HepG2 (cell line): Measurements from ENCODE around the gene CASP12. TPM values are rescaled to one million over a fixed set of nuclear protein-coding genes. Genes with fewer than 3 reads are reported as not detected.

ENCODE experiments used
- ATAC-seq: fragments of 200-7000 bp; cut with Tn5 transposase; 3 replicates; pipeline ENCODE4 v1.9.1; 2020; ENCODE audit warnings: mild to moderate bottlenecking, moderate library complexity
- BruUV-seq: library from RNA; stranded (reverse); fragments of 400-500 nt; replicated peaks from 2 replicates; lab custom pipeline; 2021; lab: Mats Ljungman, UMichigan
- CTCF ChIA-PET: fragments of 300-600 bp; formaldehyde crosslinking; extraction: SDS; loops from one replicate; lab custom pipeline; 2021; ENCODE audit warnings: low total read pairs, inconsistent platforms, low intra/inter-chr PET ratio; lab: Yijun Ruan, JAX
- POLR2A ChIA-PET: fragments of 350-600 bp; sonication (Branson Sonifier 250); formaldehyde crosslinking; loops from one replicate; lab custom pipeline; 2020; ENCODE audit warnings: antibody characterized with exemption, inconsistent platforms; lab: Yijun Ruan, JAX
- DNase-seq: peaks from one replicate; pipeline ENCODE4 v3.0.0-alpha.2; 2015; ENCODE audit warnings: low spot score
- FAIRE-seq: peaks from 3 replicates; lab custom pipeline; 2011; peaks lifted over from hg19 to GRCh38; lab: Jason Lieb, UNC
- H2AFZ ChIP-seq: one replicate; pipeline ENCODE4 v1.6.1; 2011; ENCODE audit warnings: low read length, inconsistent platforms
- H3K27ac ChIP-seq: fragments of 300-600 bp; 3 replicates; pipeline ENCODE4 v1.8.0; 2011; ENCODE audit warnings: mixed run types, mild to moderate bottlenecking, mixed read lengths, low read length, inconsistent platforms; ENCODE audit not compliant: insufficient read depth; ENCODE audit errors: extremely low read length
- H3K27me3 ChIP-seq, 2 experiments: fragments of 200-600 bp in 1 of 2; 2 replicates in 1 of 2; 3 replicates in 1 of 2; pipeline versions ENCODE4 v1.6.0 to v1.8.0; 2011; ENCODE audit warnings: low read length in 2 of 2, mild to moderate bottlenecking in 2 of 2, moderate library complexity in 2 of 2, inconsistent platforms in 1 of 2; ENCODE audit not compliant: insufficient read depth in 2 of 2, control insufficient read depth in 1 of 2
- H3K36me3 ChIP-seq, 2 experiments: fragments of 200-600 bp in 1 of 2; replicated peaks in 1 of 2; 2 replicates in 1 of 2; 3 replicates in 1 of 2; pipeline versions ENCODE4 v1.5.1 to v1.8.0; 2011; ENCODE audit warnings: low read length in 2 of 2, inconsistent platforms in 1 of 2; ENCODE audit not compliant: insufficient read depth in 2 of 2, control insufficient read depth in 1 of 2
- H3K4me1 ChIP-seq: 2 replicates; pipeline ENCODE4 v1.5.1; 2012; ENCODE audit warnings: low read length, inconsistent platforms; ENCODE audit not compliant: insufficient read depth
- H3K4me2 ChIP-seq: 2 replicates; pipeline ENCODE4 v1.6.0; 2011; ENCODE audit warnings: low read depth, low read length, inconsistent platforms
- H3K4me3 ChIP-seq, 3 experiments: fragments of 200-600 bp in 1 of 3; sonication (generic), shearing (Covaris generic) in 1 of 3; replicated peaks in 1 of 3; 2 replicates each; pipeline ENCODE4 v1.5.1; 2011 to 2016; ENCODE audit warnings: low read length in 3 of 3, inconsistent platforms in 2 of 3, low read depth in 2 of 3, mild to moderate bottlenecking in 2 of 3, control low read depth in 1 of 3, mixed read lengths in 1 of 3; ENCODE audit not compliant: insufficient read depth in 1 of 3
- H3K79me2 ChIP-seq: one replicate; pipeline ENCODE4 v1.6.1; 2011; ENCODE audit warnings: low read length, inconsistent platforms; ENCODE audit not compliant: insufficient read depth
- H3K9ac ChIP-seq: 2 replicates; pipeline ENCODE4 v1.6.0; 2011; ENCODE audit warnings: mild to moderate bottlenecking, low read depth, low read length, inconsistent platforms; ENCODE audit not compliant: insufficient read depth
- H3K9me3 ChIP-seq: 2 replicates; pipeline ENCODE4 v1.5.1; 2012; ENCODE audit warnings: mild to moderate bottlenecking, low read length
- H4K20me1 ChIP-seq: 2 replicates; pipeline ENCODE4 v1.6.0; 2011; ENCODE audit warnings: inconsistent platforms, mild to moderate bottlenecking, low read length, moderate library complexity; ENCODE audit not compliant: insufficient read depth
- ATF7 ChIP-seq, 2 experiments: fragments of 450-650 bp in 1 of 2; sonication (generic) in 1 of 2; formaldehyde crosslinking in 1 of 2; IDR thresholded peaks; 2 replicates each; pipeline versions ENCODE4 v1.4.0 to v1.6.1; 2016 to 2020; ENCODE audit warnings: antibody characterized with exemption in 1 of 2, mild to moderate bottlenecking in 1 of 2, missing genetic modification reagents in 1 of 2
- ZBTB1 ChIP-seq: sonication (generic); formaldehyde crosslinking; IDR thresholded peaks from 2 replicates; pipeline ENCODE4 v1.4.0; 2020; ENCODE audit warnings: missing genetic modification reagents, borderline replicate concordance
- ZNF264 ChIP-seq: sonication (generic); formaldehyde crosslinking; IDR thresholded peaks from 2 replicates; pipeline ENCODE4 v1.4.0; 2020; ENCODE audit warnings: missing genetic modification reagents
- WGBS: methylation state at CpG from one replicate; pipeline ENCODE4 v1.1.6; 2017; ENCODE audit warnings: low lambda C conversion rate; 5-methylcytosine and 5-hydroxymethylcytosine counted together
- in situ Hi-C: cut with HindIII; loops from 2 replicates; pipeline ENCODE4 v1.10.0; 2017; ENCODE audit warnings: low pct_unique_long_range_greater_than_20kb; ENCODE audit not compliant: extremely low pct_ligation_motif_present
- intact Hi-C: fragments of 100-400 bp; cut with micrococcal nuclease; formaldehyde crosslinking; loops from one replicate; pipeline ENCODE4 v1.10.0; 2022; ENCODE audit not compliant: unreplicated experiment
- polyA plus RNA-seq, 8 experiments: library from polyadenylated mRNA; depleted of rRNA in 3 of 8; stranded (reverse) in 7 of 8; unstranded in 1 of 8; fragments of >200 nt; fragmentation: Illumina TruSeq in 4 of 8; extraction: Trizol in 4 of 8; gene quantifications; 2 replicates each; pipeline versions ENCODE4 v1.2.1 to v1.2.3, GENCODE V29; 2011 to 2016; ENCODE audit warnings: low read depth in 4 of 8, missing spikeins in 1 of 8, mixed read lengths in 1 of 8; ENCODE audit not compliant: insufficient read depth in 1 of 8
- total RNA-seq, 5 experiments: library from RNA; depleted of rRNA; stranded (reverse); fragments of >200 nt; fragmentation: Illumina TruSeq; extraction: Trizol; gene quantifications; 2 replicates each; pipeline ENCODE4 v1.2.3, GENCODE V29; 2016; ENCODE audit warnings: low read depth in 1 of 5

CASP12 gene
- total and polyA plus RNA-seq, 2 of the 13 experiments (the other 11 are each of a cell fraction or from before 2014, with no cell fraction given) = not detected

DNA sequence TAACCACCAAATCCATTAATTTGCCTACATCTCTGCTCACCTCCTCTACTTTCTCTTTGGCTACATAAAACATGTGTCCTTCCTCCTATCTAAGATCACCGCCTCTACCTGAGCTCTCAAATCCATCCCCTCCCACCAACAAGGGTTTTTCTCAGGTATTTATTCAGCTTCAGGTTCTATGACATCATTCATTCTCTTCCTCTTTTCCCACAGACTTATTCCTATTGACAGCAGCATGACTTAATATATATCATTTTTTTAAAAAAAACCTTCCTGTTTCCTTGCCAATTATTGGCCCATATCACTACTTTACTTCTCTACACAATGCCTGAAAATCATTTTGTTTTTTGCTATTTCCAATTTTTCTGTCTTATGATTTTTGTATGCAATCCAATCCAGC lies 4.4 kb downstream of the CASP12 start:
- Histone ChIP-seq H3K4me1 (no peaks in the 10 kb centered on the region), H3K36me3 (no peaks in the 10 kb centered on the region), H3K27me3 (no peaks in the 10 kb centered on the region), H3K4me2 (no peak overlapping the region), H2AFZ (no peak overlapping the region)
- POLR2A ChIA-PET = no interaction called here
- in situ Hi-C loops = no loop called here
- WGBS = 2% methylated on average over 1 of the region's 1 CpG
- intact Hi-C loops = no loop called here
- no peak for TF ChIP-seq ZNF264 (CRISPR knock-in tag)
- TF ChIP-seq ATF7 (IDR thresholded peaks at IDR 0.05) = peak; percentile 71
- TF ChIP-seq ATF7 (CRISPR knock-in tag; IDR thresholded peaks at IDR 0.05) = no peak
- TF ChIP-seq, all 625 proteins: peak for 1
- DNase-seq (no peak), ATAC-seq (no peak), FAIRE-seq (no peak)
- BruUV-seq = no TSS peak
- no peak overlapping the region for H3K9ac ChIP-seq
- H4K20me1 ChIP-seq = no peaks in the 10 kb centered on the region
- CTCF ChIA-PET = no interaction called here
- H3K27ac ChIP-seq = no peak overlapping the region
- no peaks in the 10 kb centered on the region for H3K79me2 ChIP-seq
- H3K9me3 ChIP-seq = no peaks in the 10 kb centered on the region
- no peak overlapping the region for H3K4me3 ChIP-seq

DNA sequence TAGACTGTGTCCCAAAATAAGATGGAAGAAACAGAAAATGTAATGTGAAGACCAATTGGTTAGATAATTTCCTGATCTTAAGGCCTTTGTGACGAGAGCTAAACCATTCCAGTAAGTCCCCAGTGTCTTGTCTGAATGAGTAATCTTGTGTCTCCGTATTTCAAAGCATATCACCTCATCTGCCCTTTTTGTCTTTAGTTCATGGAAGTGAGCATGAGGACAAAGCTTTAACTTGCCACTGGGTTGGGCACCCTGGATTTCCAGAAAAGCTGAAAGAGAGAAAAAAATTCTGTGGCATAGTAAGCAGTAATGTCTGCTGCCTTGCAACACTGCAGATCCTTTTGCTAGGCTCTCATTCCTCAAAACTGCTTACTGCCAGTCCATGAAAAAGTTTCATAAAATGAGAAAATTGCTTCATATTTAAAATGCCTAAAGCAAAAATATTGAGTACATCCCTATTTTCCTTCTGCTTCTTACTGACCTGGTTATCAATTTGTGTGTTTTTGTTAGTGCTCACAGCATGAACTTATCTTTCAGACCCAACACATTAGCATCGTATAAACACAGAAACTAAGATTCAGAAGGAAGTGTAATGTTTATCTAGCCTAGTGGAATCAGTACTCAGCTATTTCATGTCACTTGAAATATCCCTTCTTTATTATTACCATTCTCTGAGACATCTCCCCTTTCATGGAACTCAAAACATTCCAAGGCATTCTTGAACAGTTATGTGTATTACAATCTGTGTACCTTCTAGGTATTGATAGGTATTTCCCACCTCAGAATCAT lies 5.3 kb downstream of the CASP12 start:
- in situ Hi-C loops = no loop called here
- Histone ChIP-seq H3K4me1 (no peaks in the 10 kb centered on the region), H4K20me1 (no peaks in the 10 kb centered on the region), H3K36me3 (no peaks in the 10 kb centered on the region), H2AFZ (no peak overlapping the region), H3K79me2 (no peaks in the 10 kb centered on the region), H3K4me2 (no peak overlapping the region), H3K27me3 (no peaks in the 10 kb centered on the region), H3K9me3 (no peaks in the 10 kb centered on the region), H3K4me3 (no peak overlapping the region), H3K9ac (no peak overlapping the region), H3K27ac (no peak overlapping the region)
- ChIA-PET CTCF (no interaction called here), POLR2A (no interaction called here)
- no peak for ATAC-seq
- intact Hi-C loops = no loop called here
- DNase-seq = no peak
- 11% methylated on average over 3 of the region's 3 CpGs for WGBS
- TF ChIP-seq ZBTB1 (CRISPR knock-in tag) = no peak
- no peak for FAIRE-seq
- BruUV-seq = no TSS peak
